GM19035 (cell line): ENCODE measurements around the gene NBAS.
A peak's percentile ranks its signal among the peaks of the same experiment; 100 is the strongest.

Experiments used
- ATAC-seq: cut with Tn5 transposase; IDR thresholded peaks from one replicate; pipeline ENCODE4 v1.9.1; 2021; ENCODE audit not compliant: unreplicated experiment

Gene NBAS

DNA sequence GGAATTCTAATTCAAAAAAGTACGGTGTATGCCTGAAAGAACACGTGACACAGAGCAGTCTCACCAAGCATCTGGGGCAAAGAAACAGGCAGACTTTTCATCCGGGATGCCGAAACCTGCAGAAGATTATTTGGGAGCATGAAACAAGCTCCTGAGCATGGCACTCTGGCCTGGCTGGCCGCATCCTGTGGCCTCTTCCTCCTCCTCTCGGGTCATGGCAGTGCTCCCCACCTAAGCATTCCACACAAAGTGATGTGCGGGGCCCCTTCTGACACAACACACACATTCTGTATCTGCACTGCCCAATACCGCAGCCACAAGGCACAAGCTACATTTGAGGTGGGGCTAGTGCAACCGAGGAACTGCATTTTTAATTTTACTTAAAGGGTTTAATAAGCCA is 380.8 kb downstream of the NBAS start:
- ATAC-seq = no peak

DNA sequence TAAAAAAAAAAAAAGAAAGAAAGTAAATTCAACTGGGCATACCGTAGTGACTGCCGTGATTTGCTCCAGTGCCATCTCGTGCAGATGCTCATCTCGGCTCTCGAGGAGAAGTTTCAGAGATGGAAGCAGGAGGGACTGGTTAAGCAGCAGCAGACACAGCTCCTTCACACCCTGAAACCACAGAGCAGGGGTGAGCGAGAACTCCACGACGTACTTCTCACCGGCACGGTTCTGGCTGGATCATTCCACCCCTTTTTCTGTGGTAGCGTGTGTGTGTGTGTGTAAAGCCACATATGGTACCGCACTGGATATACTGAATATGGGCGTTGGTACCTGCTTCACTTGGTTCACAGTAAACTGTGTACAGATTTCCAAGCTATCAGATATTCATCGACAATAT is 382.2 kb downstream of the NBAS start:
- ATAC-seq = no peak

DNA sequence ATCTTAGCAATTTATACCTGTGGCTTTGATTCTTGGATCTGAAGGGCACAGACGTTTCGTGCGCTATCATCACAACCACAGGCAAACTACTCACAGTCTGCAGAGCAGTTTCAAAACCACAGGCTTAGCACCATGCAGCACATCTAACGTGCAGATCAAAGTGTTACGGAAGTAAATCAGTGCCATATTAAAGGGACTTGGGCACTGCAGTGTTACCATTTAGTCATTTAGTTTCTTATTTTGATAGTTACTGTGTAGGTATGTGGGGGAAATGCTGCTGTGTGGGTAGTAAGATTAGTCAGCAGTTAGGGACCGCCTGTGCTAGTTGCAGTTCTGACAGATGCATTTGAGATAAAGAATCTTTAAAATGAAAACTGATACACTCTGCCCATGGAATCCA is 384.0 kb downstream of the NBAS start:
- ATAC-seq = peak; percentile 98

DNA sequence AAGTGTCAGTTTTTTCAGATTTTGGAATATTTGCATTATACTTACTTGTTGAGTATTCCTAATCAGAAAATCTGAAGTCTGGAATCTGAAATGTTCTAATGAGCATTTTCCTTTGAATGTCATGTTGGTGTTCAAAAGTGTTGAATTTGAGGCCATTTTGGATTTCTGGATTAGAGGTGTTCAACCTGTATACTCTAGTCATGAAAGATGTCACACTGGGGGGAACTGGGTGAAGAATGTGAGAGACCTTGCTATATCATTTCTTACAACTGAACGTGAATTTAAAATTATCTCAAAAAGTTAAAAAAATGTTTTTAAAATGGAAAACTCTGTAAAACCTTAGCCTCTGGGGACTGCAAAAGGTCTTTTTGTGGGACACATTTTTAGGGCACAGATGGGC is 384.5 kb downstream of the NBAS start:
- no peak for ATAC-seq

DNA sequence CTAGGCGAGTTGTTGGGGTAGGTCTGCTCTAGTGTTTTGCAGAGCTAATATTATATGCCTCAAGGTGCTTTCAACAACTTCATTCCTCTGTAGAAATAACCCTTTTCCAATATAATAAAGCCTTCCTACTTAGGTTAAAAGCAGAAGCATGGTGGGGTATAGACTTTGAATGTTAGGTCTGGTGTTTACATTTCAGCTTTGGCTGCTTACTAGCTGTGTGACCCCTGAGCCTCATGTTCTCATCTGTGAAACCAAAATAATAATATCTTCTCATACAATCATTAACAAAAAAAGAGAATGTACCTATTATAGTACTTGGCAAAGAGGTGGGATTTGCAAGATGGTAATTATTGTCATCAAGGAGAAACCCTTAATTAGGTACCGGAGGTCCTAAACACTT is 386.6 kb downstream of the NBAS start:
- no peak for ATAC-seq

DNA sequence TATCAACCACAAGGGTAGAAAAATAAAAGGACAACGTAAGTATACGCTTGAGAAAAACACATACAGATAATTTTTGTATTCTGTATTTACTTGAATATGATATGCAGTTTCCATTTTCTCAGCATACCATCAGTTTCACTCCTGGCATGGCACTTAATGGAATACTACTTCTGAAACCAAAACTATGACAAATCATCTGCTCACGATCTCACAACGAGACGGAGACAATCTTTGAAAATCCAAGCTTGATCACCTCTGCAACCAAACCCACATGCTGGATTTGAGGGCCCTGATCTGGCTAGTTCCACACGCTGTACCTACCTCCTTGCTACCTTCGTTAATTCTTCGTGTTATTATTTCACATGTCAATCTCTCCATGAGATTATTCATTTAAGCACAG is 387.6 kb downstream of the NBAS start:
- ATAC-seq = no peak

DNA sequence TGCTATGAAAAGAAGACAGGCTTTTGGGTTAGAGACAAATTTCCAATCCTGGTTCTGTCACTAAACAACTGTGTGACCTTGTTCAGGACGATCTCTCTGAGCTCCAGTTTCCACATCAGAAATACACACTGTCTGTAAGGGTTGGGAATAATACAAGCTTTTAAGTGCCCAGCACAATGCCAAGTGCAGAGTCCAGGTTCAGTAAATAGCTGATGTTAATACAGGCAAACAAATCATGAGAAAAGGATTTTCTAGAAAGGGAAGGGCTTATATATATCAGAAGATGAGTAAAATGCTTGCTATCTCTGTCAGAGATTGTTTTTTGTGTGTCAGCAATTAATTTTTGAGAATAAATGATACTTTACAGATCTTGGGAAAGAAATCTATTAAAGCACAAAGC is 388.3 kb downstream of the NBAS start:
- ATAC-seq = no peak

DNA sequence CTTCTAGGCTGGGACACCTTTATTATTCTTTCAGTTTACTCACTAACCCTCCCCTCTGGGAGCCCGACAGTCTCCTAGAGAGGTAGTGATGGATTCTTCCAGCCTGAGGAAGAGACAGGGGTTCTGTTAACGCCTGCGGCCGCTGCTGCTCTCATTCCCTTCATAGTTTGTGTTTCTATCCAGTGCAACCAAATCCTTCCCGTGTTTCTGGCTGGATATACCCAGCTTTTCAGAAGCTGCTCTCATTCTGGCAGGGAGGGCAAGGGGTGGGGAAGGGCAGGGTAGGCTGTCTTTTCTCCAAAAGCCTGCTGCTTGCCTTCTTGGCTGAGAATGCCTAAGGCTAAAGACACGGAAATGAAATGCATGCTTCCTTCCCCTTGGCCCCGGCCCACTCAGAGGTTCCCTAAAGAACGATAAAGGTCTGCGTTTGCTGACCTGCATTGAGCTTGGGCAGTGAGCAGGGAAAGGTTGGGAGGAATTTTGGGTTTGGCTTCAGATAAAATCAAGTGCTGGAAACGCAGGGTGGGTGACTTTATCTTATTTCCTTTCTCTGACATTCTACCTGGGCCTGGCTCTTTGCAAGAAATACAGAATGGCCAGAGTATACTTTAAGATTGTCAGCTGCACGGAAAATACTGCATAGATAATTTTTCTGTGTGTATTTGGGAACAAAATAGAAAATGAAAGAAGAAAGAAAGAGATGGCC is 390.9 kb downstream of the NBAS start:
- no peak for ATAC-seq

DNA sequence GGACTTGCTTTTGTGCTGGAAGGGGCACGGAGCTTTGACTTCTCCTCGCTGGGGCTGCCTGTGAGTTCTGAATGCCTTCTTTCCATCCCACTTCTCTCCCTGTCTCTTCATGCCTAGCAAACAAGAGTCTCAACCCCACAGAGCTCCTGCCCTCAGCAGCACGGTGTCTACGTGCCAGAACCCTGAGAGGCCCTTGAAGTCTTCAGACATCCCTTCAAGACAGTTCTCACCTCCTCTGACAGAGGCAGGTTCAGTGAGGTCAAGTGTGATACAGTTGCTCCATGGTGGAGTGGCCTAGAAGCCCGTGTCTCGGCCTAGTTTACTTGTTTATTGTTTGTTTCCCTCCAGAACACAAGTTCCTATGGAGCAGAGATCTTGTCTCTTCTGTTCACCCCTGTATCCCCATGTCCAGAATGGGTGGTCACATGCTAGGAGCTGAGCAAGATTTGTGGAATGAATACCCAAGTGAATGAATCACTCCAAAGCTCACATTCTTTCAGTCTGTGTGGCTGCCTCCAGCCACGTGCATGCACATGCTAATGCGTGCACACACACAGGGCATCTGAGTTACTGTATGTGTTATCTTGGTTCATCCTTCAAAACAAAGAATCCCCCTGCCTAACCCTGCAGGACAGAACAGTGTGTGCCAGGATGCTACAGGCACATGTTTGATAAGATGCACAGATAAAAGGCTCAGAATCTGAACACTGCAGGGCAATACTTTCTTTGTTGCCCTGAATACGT is 391.6 kb downstream of the NBAS start:
- no peak for ATAC-seq

DNA sequence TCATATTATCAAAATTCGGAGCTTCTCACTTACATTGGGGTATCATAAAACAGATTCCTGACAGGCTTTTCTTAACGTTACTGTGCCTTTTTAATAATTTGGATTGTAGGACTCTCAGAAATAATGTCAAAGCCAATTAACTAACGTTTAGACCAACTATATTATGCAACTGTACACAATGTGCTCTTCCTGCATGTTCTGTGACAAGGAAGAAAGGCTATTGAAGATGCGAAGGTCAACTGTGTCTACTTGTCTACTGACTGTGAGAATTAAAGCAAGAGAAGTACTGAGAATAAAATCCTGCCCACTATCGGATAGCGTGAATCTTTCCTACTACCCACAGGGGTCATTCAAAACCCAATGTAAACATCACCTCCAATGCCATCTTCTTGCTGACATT is 393.0 kb downstream of the NBAS start:
- no peak for ATAC-seq

DNA sequence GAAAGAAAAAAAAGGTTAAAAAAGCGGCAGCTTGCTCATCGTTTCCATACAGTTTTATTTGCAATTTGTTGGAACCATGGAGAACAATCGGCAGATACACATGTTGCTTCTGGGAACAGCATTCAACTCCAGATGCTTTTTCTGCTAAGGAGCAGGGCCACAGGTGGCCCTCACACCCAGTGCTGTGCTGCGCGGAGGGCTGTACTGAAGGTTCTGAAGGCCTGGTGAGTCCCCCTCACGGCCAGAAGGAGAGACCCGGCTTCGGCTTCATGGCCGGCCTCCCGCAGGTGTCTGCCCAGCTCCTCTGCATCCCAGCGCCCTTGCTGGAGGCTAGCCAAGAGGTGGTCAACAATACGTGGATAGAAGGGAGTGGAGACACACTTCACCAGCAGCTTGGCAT is 394.3 kb downstream of the NBAS start:
- no peak for ATAC-seq

DNA sequence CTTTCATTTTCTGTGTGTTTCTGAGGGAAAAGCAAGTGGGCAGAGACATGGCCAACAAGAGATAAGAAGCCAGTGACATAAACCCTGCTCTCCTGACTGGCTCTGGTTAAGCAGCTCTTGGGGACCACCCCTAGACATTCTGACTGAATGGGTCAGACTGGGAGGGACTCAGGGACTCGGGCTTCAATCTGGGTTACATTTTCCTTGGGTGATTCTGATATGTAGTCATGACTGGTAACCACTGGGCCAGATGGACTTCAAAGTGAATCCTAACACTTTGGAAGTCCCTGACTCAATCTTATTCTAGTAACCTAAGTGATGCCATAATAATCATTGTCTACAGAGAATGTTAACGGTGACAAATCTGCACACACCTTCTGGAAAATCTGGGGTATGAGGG is 397.8 kb downstream of the NBAS start:
- ATAC-seq = no peak

DNA sequence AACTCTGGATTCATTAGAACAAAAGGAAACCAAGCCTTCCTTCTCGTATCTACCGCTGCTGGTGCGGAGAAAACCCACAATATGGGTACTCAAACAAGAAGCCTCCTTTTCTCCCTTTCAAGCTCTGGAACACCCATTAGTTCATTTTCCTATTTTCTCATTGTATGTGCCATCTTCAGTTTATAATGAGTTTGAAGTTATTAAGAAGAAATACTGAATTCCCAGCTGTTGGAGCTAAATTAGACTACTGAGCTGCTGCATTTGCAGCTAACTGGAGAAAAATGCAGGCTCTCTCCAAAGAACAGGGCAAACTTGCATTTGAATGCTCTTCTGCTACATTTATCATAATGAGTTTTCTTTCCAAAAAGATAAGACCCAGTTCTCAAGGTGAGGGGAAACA is 398.5 kb downstream of the NBAS start:
- ATAC-seq = no peak

DNA sequence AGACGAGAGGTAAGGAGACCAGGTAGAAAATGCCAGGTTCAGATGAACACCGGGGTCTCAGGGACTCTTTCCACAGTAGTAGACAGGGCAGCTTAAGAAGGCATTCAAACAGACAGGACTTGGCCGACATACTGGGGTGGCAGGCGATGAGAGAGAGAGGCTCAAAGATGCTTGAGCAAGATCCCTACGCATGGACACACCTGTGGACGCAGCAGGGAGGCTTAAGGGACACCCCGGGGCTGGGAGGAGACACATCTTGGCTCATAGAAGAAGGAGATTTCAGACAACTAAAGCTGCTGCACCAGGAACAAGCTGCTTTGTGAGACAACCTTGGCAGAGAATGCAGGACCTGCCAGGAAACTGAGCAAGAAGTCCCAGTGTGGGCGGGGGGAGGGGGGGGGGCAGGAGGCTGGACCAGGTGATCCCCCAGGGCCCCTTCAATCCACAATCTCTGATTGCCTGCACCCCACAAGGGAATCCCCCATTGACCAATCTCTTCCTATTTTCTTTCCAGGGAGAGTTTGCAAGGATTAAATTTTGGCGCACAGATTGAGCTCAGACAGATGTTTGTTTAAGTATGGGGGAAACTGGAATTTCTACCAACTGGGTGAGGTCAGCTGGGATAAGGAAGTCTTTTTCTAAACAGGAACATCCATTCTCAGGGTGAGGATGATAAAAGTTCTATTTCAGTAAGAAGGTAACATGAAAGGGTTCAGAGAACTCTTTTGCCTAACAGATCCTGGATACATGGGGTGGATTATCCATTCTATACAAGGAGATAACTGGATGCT is 400.7 kb downstream of the NBAS start:
- ATAC-seq = no peak

DNA sequence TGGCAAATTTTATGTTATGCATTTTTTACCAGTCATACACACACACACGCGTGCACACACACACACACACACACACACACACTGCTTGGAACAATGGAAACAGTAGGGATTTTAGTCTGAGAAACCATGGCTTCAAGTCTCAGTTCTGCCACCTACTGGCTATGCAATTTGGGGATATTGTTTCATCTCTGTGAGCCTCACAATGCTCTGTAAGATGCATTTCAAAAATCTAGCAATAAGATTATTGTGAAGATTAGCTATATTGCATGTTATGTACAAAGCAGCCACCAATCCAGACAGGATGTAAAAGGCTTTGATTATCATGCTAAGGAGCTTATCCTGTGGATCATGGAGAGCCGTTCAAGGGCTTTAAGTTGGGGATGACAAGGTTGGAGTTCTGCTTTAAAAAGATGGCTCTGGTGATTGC is 401.4 kb downstream of the NBAS start:
- no peak for ATAC-seq

DNA sequence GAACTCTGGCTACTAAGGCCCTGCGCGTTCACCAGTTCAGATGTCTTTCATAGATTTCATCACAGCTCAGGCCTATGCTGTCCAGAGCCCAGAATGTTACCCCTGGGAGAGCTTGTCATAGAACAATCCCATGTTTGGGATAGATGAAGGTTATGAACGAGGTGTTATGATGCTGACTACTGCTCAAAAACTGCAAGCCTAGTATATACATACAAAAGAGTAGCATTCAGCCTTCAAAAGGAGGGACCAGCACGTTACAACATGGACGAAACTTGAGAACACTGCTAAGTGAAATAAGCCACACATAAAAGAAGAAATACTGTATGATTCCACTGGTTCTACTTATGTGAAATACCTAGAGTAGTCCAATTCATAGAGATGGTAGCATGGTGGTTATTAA is 401.9 kb downstream of the NBAS start:
- ATAC-seq = no peak

DNA sequence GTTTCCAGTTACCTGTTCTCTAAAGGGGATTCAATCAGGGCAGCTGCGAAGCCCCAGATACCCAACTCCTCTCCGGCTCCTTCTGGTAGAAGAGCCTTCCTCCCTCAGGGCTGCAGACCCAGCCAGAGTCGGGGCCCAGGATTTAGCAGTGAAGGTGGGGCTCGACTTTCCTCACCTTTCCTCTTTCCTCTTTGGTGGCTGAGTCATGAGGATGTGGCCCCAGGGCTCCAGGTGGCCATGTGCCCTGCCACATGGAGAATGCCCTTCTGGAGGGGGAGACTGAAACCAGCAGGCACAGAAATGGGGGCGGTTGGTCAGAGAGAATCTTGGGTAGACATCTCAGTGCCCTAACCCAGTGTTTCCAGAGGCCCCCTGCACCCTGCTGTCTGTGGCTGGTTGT is 402.6 kb downstream of the NBAS start:
- ATAC-seq = no peak

DNA sequence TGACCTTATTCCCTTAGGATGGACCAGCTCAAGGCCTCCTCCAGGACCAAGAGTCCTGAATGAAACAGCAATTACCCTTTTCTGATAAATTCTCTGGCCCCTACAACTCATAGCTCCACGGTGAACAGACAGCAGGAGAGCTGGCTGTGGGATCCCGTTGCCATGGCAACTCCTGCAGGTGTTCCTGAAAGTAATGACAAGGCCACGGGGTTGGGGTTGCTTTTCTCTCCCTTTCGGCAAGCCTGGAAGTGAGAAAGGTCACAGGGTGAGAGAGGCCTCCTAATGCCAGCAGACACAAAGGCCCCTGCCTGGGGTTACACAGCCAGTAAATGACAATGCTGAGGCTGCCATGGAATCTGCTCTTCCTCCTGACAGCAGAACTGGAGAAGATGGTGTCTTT is 403.0 kb downstream of the NBAS start:
- no peak for ATAC-seq

DNA sequence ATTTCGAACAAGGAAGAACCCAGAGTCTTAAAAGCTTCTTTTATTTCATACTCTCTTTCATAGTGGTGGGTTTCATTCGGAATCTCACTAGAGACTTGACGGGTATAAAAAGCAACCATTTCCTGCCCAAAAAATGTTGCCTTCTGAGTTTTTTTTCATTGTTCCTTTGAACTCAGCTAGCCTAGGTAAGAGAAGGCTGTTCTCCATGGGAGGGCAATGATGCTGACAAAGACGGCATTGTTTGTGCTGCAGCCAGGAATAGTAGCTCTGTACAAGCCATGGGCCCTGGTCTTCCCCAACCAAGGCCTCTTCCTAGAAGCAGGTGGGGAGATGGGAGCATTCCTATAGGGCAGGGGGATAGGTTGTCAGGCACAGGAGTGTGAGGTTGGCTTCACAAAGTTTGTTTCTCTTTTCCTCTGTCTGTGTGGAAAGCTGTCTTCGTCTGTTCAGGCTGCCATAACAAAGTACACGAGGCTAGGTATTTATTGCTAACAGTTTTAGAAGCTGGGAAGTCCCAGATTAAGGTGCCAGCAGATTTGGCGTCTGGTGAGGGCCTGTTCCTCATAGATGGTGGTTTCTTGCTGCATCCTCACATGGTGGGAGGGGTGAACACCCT is 405.1 kb downstream of the NBAS start:
- ATAC-seq = no peak

DNA sequence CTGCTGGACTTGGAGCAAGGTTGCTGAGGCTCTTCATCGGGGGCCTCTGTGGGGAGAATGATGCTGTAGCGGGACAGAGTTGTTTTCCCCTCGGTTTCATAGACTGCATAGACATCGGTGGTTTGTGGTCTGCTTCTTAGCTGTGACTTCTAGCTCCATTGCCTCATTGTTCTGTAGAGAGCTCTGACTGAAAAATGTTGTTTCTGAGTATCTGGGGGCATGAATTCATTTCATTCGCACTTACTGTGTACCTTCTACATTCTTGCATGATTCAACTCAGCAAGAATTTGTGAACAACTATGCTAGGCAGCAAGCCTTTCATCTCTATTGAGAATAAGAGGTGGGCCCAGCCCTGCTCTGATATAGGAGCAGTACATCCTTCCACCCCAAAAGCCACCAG is 406.8 kb downstream of the NBAS start:
- no peak for ATAC-seq

DNA sequence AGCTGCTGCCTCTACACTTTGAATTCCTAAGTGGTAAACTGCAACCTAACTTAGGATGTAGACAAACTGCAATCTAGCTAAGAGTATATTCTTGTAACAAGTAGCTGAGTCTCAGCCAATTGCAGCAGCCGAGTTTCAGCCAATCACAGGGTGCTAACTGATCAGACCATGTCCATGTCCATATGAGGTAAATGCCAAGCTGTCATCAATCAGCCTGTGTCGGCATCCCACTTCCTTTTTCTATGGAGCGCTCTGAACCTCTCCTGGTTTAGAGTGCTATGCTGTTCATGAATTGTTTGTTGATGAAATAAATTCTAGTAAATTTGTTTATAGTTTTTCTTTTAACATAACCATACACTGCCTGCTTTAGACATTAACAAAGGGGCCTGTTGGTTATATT is 408.8 kb downstream of the NBAS start:
- ATAC-seq = no peak

DNA sequence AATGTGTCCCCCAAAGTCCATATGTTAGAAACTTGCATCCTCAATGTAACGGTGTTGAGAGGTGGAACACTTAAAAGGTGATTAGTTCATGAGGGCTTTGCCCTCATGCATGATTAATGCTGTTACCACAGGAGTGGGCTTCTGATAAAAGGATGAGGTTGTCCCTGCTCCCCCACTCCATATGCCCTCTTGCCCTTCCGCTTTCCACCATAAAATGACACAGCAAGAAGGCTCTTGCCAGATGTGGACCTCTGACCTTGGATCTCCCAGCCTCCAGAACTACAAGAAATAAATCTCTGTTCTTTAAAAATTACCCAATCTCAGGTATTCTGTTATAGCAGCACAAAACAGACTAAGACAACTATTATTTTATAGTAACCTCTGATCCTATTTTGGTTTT is 412.1 kb downstream of the NBAS start:
- ATAC-seq = no peak
